Suprapubic skin (tissue), 3 donors: ENCODE results near the gene COL15A1.

Experiments
- CTCF ChIP-seq, 2 donors: fragments of 200-600 bp in 1 of 2; fragments of 450-650 bp in 1 of 2; sonication (generic) in 1 of 2; IDR thresholded peaks; one replicate each; pipeline ENCODE4 v1.5.1; 2016 to 2019; ENCODE audit warnings: antibody characterized with exemption in 2 of 2, mild to moderate bottlenecking in 1 of 2, moderate library complexity in 1 of 2
- POLR2AphosphoS5 ChIP-seq, 3 donors: sonication (generic); formaldehyde crosslinking; IDR thresholded peaks; one replicate each; pipeline ENCODE4 v1.6.1; 2017; ENCODE audit warnings: antibody characterized with exemption in 3 of 3

- TF ChIP-seq CTCF (IDR thresholded peaks at IDR 0.05): no peak
- no peak for TF ChIP-seq POLR2AphosphoS5 (IDR thresholded peaks at IDR 0.05)
Observed at GRCh38 chr9:98923451-98924123, 20.1 kb upstream of the COL15A1 start.
